ENCODE data around the gene HOXB6.

Gene HOXB6

GRCh38 chr17:48621410-48622392 lies 16.9 kb upstream of the HOXB6 start:
- no peak for DNase-seq (ENCODE audit: low spot score)

GRCh38 chr17:48620461-48621139 lies 15.8 kb upstream of the HOXB6 start:
- no peak for DNase-seq (ENCODE audit: low spot score)

GRCh38 chr17:48619826-48620449 lies 15.2 kb upstream of the HOXB6 start:
- DNase-seq (ENCODE audit: low spot score) = no peak

DNA sequence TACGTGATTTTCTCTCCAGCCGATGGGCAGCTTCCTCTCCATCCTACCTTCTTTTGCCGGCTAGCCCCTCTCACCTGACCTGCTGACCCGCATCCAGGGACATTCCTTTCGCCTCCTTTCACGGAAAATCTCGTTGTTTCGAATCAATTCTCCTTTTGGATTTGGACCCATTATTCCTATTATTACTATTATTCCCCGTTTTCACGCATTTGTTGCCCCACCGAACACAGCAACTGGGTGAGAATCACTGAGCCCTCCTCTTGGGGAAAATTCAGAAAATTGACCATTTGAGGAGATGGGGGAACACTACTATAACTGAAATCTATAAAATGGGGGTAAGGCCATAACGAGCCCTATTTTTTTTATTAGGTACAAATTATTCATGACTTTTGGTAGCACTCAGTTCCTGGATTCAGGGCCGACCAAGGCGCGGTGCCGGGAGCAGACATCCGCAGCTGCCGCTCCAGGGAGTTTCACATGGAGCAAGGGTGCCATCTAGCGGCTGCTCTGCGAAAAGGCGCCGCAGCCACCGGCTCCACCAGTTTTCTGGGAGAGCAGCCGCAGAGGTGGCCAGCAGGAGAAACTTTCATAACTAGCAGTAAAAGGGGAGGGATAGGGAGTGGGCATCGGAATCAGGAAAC lies 13.6 kb upstream of the HOXB6 start:
- DNase-seq (ENCODE audit: low spot score) = peak; percentile 86

GRCh38 chr17:48617471-48618255 lies 12.9 kb upstream of the HOXB6 start:
- no peak for DNase-seq (ENCODE audit: low spot score)

DNA sequence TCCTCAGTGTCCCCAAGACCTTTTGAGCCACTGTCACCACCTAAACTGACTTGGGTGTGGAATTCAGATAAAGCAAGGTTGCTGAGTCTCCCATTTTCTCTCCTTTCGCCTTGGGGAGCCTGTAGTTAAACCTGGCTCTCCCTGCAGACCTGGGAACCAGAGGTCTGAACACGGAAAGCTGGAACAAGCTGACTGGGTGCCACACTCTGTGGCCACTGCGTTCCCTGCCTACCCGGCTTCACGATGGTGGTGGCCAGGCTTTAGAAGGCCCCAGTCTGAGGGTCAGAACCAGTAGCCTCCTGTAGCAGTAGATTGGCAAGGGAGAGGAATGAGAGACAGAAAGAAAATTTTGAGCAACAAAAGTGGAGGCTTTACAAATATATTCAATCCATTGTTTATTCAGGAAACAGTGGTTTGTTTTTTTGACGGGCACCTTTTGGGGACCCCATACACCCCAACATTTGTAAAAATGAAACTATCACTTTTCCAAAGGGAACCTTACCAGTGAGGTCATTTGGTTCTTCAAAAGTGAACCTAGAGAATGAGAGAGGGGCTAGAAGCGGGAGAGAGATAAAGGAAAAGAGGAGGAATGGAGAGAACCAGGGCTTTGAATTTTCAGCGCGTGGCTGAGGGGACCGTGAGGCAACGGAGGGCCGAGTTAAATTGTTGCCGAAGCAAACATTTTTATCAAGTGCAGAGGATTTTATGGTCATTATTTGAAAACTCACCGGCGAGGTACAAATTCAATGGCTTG lies 12.1 kb upstream of the HOXB6 start:
- DNase-seq (ENCODE audit: low spot score) = no peak

DNA sequence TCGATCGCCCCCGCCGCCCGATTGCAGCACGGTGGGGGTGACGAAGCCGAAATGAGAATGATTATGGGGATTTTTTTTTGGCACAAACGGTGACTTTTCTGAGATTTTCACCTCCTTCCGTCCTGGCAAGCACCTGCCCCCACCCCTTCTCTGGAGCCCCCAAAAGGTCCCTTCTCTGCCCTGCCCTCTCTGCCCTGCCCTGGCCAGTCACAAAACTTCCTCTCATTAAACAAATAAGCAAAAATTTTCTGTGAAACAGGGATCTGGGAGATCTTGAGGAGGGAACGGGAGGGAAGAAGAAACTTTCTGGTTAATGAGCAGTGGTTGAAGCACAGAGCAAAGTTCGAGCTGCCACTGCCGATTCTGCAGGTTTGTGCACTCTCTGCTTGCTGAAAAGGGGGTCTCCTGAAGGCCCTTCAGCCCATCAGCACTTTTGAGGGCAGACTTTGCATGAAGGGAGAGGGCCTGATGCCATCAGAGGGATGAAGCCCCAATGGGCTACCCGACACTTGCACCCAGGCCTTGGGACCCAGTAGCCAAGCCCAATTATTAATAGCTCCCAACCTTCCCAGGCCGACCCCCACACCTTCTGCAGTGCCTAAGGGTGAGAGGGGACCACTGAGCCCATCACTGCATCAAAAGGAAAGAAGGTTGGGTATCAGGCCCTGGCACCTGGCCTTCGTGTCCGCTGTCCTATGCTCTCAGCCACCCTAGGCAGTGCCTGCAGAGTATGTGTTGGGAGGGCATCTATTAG lies 11.4 kb upstream of the HOXB6 start:
- no peak for DNase-seq (ENCODE audit: low spot score)

DNA sequence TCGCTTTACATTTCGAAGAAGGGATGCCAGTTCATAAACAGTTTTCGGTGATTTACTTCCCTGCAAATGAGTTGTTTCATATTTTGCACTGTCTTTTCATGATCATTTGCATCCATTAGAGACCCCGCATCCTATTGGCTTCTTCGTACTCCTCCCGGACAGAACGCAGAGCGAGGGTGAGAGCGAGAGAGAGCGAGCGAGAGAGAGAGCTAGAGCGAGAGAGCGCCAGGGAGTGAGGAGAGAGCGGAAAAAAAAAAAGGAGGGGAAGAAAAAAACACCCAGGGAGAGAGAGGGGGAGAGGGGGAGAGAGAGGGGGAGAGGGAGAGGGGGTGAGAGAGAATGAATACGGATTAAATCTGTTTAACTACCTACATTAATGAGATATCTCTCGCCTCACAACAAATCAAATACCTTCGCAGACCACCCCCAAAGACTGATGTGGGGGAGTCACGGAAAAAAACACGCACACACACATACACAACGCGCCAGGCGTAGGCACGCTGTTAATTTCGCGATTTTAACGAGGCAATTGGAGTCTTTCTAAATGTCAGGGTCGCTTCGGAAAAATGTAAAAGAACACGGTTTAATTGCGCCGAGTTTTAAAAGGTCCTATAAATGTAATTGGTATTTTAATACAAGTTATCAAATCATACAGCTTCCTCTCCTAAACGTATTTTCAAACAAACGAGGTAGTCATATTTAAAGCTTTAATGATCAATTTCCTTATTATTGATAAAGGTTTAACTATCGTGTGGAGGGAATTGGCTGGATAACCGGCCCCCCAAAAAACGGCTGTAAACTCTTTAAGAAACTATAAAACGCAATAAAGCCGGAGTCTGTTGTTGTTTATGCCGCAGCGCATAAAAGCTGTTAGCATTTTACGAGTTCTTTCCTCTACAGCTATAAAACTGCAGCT lies 10.5 kb upstream of the HOXB6 start, which contains the start of gene HOXB8:
TSS of gene HOXB8 (minus strand) at position 246 of the 916 bp plus-strand sequence. CDS start 588 bp downstream, outside the sequence.
- no peak for DNase-seq (ENCODE audit: low spot score)

- DNase-seq (ENCODE audit: low spot score) = no peak
These were observed 9.3 kb upstream of the HOXB6 start for GRCh38 chr17:48613862-48614694.

DNA sequence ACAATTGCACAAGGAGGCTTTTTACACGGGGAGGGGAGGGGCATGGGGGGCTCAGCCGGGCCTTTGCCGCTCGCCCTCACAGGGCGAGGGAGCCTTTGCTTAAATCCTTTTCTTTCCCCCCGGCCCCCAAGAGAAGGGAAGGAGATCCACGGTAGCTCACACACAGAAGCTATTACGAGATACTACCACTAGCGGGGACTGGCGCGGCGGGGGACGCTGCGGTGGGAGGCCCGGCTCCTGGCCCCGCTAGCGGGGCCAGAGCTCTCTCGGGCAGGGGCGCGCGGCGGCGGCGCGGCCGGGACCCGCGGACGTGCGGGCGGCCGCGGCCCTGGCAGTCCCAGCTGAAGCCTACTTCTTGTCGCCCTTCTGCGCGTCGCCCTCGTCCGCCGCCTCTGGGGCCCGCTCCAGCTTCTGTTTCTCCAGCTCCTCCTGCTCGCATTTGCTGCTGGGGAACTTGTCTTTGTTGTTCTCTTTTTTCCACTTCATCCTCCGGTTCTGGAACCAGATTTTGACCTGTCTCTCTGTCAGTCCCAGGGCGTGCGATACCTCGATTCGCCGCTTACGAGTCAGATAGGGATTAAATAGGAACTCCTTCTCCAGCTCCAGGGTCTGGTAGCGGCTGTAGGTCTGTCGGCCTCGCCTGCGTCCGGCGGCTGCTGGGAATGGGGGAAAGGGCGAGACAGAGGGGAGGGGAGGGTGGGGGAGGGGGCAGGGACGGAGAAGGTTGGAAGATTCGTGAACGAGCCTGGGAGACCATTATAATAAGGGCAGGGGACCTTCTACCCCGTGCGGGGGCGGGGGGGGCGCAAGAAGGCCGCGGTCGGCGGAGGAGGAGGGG lies 8.3 kb upstream of the HOXB6 start:
- no peak for DNase-seq (ENCODE audit: low spot score)

GRCh38 chr17:48612456-48612853 lies 7.7 kb upstream of the HOXB6 start:
- DNase-seq (ENCODE audit: low spot score) = no peak

DNA sequence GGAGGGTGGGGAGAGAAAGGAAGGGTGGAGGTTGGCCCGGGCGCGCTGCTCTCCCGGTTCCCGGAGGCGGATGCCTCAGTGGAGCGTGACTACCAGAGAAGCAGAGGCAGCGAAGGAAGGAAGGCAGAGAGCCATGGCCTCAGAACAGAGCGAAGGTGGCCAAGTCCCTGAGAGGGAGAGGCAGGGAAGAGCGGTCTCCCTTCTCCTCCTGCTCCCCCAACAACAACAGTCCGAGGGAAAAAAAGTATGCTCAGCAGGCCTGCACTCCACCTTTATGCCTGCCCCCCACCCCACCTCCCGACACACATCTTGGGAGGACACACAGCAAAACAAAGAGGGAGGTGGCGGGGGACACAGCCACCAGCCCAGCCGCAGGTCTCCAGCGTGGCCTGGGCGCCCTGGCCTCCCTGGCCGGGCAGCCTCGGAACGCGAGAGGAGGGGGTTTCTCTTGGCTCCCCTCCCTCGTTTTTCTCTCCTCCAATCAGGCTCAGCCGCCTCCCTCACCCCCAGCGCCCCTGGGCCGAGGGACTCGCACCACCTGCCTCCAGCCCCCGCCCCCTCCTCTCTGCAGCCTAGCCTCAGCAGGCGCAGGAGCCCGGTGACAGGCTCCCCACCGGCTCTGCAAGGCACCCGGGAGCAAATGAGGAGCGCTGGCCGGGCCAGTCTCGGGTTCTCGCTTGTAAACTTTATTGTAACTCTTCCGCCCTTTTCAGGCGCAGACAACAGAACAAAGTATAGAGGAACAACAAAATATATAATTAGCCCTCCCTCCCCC lies 7.1 kb upstream of the HOXB6 start:
- DNase-seq (ENCODE audit: low spot score) = no peak

DNA sequence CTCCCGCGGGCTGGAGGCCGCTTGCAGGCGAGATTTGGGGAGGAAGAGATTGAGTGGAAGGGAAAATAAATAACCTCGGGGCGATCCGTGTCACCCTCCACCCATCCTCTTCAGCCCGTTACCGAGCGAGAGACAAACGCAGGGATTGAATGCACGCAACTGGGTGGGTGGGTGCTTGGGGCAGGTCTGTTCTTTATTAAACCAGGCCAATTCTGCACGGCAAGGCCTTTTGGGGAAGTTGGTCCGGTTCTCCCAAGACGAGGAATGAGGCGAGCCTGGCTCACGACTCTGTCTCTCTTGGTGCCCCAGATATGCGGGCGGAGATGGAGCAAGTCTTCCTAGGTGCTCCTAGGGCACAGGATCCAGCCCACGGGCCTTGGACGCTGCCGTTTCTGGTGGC lies 6.4 kb upstream of the HOXB6 start:
- no peak for DNase-seq (ENCODE audit: low spot score)

GRCh38 chr17:48610282-48611211 lies 5.8 kb upstream of the HOXB6 start, which contains the start of gene HOXB7:
Gene HOXB7, minus strand, starts transcription at chr17:48611017. Its CDS starts 99 bp downstream, at chr17:48610918.
- peak; percentile 18 for DNase-seq (ENCODE audit: low spot score)

DNA sequence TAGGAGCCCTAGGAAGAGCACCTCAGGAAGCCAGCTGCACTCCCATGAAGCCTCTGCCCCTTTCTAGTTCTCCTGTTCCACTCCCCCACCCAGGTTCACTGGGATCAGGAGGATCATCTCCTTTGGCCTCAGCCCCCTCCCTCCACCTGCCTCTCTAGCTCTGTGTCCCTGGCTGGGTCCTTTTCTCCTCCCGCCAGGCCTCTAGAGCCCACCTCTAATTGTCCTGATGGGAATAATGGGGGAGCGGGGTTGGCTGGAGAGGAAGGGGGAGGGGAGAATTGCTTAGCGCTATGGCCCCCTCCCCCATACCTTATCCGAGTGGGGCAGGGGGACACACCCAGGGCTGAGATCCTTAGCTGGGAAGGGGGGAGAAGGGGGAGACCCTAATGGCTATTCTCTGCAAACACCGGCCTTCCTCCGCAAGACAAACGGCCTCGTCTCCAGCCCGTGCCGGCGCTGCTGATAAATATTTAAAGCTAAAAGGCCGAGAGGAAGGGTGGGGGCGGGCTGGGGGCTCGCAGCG lies 5.0 kb upstream of the HOXB6 start:
- DNase-seq (ENCODE audit: low spot score) = no peak
